ENCODE data around the gene SPATA19.
A peak's percentile ranks its signal among the peaks of the same experiment; 100 is the strongest.

DNA sequence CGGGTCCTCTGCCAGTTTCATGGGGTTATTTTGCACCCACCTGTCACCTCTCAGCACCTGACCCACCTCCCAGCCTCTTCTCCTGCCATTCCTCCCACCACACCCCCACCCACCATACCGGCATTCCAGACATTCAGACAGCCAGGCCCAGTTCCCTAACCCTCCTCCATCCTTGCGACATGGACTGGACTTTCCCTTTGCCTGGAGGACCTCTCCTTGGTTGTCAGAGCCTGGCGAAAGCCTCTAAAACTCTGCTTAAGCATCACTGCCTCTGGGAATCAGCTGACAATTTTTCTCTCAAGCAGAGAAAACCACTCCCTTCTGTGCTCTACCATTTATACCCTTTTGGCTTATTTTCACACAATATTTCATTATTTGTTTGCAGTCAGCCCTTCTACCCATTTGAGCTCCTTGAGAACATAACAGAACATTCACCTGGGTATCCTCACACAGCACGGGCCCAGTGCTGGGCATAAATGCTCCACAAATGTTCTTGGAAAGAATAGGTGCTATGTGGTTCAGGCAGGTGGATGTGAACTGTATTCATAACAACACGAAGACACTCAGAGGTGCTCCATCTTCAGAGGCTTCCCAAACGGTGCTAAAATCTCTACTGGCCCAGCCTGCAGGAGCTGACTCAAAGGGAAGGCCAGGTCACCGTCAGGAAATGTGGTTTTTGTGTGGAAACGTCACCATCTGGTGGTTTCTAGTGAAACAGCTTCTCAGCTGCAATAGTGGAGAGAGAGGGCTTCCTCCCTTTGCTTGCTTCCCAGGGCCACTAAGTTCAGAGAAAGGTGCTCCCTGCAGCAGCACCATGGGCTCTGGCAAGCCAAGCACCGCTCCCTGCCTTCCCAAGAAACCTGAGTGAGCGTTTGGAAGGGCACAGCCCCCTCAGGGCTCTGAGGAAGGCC, 10.4 kb downstream of the SPATA19 start:
- peak; percentile 70 for TF ChIP-seq CTCF (IDR thresholded peaks at IDR 0.05)
- TF ChIP-seq ZFX (IDR thresholded peaks at IDR 0.05; ENCODE audit: borderline replicate concordance): no peak
